ENCODE data around the gene CCDC40. TPM values are rescaled to one million over a fixed set of nuclear protein-coding genes. Genes with fewer than 3 reads are reported as not detected.
A peak's percentile ranks its signal among the peaks of the same experiment; 100 is the strongest.

CCDC40 gene
- total RNA-seq, 2 donors from 2014 or later = 21.7 to 38.9 TPM

DNA sequence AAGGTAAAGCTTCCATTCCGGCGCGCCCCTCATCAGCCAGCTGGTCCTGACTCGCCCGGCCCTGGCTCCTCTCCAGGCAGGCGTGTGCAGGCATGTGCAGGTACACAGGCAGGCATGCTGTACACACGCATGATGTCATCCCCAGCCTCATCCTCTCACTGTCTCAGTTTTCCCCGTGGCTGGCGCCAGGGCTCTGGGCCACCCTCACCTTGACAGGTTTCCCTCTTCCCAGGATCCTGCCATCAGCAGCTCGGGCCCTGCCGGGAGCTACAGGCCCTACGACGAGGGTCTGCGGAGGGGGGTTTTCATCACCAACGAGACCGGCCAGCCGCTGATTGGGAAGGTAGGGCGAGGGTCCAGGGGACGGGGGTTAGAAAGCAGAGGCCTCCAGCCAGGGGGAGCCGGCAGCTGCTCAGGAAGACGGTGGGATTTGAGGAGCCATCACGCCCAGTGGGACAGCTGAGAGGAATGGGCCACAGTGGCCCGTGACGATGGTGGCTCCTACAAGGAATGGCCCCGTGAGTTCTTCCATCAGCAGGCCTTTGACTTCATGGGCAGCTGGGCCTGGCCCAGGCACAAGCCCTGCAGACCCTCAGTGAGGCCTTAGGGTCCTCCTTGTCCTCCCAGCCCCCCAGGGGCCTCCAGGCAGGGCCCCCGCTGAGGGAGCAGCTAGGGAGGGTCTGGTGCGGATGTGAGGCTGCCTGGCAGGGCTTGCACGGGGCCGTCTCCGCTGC lies 73.4 kb downstream of the CCDC40 start:
- Histone ChIP-seq H3K4me3 (ENCODE audit: low read length) (no peak overlapping the region), H3K9ac (ENCODE audit: extremely low read depth, low read length, poor library complexity, severe bottlenecking) (no peak overlapping the region), H3K9me3 (ENCODE audit: control insufficient read depth, low read length) (peaks cover 6% of the 10 kb centered on the region), H3K27ac (ENCODE audit: low read depth, low read length) (no peak overlapping the region), H3K27me3 (ENCODE audit: control insufficient read depth, insufficient read depth, low read length, poor library complexity, severe bottlenecking) (no peaks in the 10 kb centered on the region), H3K36me3 (ENCODE audit: control insufficient read depth, insufficient read depth, low read length) (peaks cover 6% of the 10 kb centered on the region), H3K4me1 (ENCODE audit: control insufficient read depth, insufficient read depth, low read length) (no peaks in the 10 kb centered on the region)
- Mint-ChIP-seq H3K9me3 (peaks cover 8% of the 10 kb centered on the region), H3K4me1 (peaks cover 9% of the 10 kb centered on the region), H3K27me3 (ENCODE audit: insufficient read depth) (no peaks in the 10 kb centered on the region), H3K4me3 (no peak overlapping the region), H3K27ac (no peak overlapping the region), H3K36me3 (ENCODE audit: low read depth) (peaks cover 11% of the 10 kb centered on the region)
- 92 to 95% methylated on average over 27 to 30 of the region's 30 CpGs for WGBS, 2 experiments (ENCODE audit: insufficient coverage in 1 of 2, insufficient read length in 1 of 2)
- no peak for DNase-seq
- TF ChIP-seq, protein P1, sequence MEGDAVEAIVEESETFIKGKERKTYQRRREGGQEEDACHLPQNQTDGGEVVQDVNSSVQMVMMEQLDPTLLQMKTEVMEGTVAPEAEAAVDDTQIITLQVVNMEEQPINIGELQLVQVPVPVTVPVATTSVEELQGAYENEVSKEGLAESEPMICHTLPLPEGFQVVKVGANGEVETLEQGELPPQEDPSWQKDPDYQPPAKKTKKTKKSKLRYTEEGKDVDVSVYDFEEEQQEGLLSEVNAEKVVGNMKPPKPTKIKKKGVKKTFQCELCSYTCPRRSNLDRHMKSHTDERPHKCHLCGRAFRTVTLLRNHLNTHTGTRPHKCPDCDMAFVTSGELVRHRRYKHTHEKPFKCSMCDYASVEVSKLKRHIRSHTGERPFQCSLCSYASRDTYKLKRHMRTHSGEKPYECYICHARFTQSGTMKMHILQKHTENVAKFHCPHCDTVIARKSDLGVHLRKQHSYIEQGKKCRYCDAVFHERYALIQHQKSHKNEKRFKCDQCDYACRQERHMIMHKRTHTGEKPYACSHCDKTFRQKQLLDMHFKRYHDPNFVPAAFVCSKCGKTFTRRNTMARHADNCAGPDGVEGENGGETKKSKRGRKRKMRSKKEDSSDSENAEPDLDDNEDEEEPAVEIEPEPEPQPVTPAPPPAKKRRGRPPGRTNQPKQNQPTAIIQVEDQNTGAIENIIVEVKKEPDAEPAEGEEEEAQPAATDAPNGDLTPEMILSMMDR (conservative IDR thresholded peaks at IDR 0.05) = no peak

DNA sequence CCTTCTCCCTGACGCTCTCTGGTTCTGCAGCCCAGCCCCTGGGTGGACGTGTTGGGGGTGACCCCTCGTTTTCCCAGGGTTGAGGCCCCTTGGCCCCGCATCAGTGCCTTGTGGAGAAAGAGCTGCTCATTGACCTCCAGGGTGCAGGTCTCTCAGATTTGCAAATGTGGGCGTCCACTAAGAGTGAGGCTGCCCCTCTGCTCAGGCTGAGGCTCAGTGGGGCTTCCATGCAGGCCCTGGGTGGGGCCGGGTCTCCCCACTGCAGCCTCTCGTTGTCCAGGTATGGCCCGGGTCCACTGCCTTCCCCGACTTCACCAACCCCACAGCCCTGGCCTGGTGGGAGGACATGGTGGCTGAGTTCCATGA lies 74.0 kb downstream of the CCDC40 start:
- peaks cover 12% of the 10 kb centered on the region for H3K9me3 Mint-ChIP-seq
- Histone ChIP-seq H3K36me3 (ENCODE audit: control insufficient read depth, insufficient read depth, low read length) (peaks cover 6% of the 10 kb centered on the region), H3K4me1 (ENCODE audit: control insufficient read depth, insufficient read depth, low read length) (no peaks in the 10 kb centered on the region), H3K9ac (ENCODE audit: extremely low read depth, low read length, poor library complexity, severe bottlenecking) (no peak overlapping the region), H3K4me3 (ENCODE audit: low read length) (no peak overlapping the region), H3K27ac (ENCODE audit: low read depth, low read length) (no peak overlapping the region), H3K9me3 (ENCODE audit: control insufficient read depth, low read length) (peaks cover 12% of the 10 kb centered on the region), H3K27me3 (ENCODE audit: control insufficient read depth, insufficient read depth, low read length, poor library complexity, severe bottlenecking) (no peaks in the 10 kb centered on the region)
- WGBS, 2 experiments (ENCODE audit: insufficient coverage in 1 of 2, insufficient read length in 1 of 2) = 72 to 80% methylated on average over 6 to 9 of the region's 9 CpGs
- H3K27me3 Mint-ChIP-seq (ENCODE audit: insufficient read depth) = no peaks in the 10 kb centered on the region
- peaks cover 9% of the 10 kb centered on the region for H3K4me1 Mint-ChIP-seq
- no peak for DNase-seq
- peaks cover 14% of the 10 kb centered on the region for H3K36me3 Mint-ChIP-seq (ENCODE audit: low read depth)
- H3K27ac Mint-ChIP-seq = no peak overlapping the region
- TF ChIP-seq, protein P1 (conservative IDR thresholded peaks at IDR 0.05) = no peak
- no peak overlapping the region for H3K4me3 Mint-ChIP-seq

DNA sequence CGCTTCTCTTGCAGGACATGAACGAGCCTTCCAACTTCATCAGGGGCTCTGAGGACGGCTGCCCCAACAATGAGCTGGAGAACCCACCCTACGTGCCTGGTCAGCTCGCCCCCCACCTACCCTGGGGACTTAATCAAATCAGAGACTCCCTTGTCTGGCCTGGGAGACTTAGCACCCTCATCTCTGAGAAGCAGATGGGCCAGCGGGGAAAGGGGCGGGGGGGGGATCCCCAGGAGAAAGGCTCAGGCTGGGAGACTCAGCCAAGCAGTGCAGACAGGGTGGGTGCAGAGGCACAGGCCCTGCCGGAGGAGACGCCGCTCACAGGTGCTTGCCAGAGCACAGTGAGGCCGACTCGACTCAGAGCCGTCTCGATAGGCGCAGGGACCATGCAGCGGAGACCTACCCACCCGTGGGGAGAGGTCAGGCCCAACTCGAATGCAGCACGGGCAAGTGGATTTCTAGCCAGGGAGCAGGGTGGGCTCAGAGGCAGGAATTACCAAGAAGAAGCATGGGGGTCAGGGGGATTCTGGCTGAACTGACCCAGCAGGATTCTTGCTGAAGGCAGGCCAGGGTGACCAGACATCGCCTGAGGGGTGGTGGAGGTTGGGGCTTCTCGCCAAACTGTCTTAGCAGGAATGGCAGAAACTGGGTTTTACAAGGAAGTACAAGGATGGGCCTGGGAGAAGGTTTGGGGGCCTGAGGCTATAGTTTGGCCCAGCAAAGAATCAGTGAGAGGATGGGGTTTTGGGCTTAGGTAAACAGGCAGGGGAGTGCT lies 74.7 kb downstream of the CCDC40 start:
- H3K27me3 Mint-ChIP-seq (ENCODE audit: insufficient read depth) = no peaks in the 10 kb centered on the region
- Histone ChIP-seq H3K27me3 (ENCODE audit: control insufficient read depth, insufficient read depth, low read length, poor library complexity, severe bottlenecking) (no peaks in the 10 kb centered on the region), H3K9ac (ENCODE audit: extremely low read depth, low read length, poor library complexity, severe bottlenecking) (no peak overlapping the region), H3K27ac (ENCODE audit: low read depth, low read length) (no peak overlapping the region), H3K9me3 (ENCODE audit: control insufficient read depth, low read length) (peaks cover 16% of the 10 kb centered on the region), H3K36me3 (ENCODE audit: control insufficient read depth, insufficient read depth, low read length) (peaks cover 6% of the 10 kb centered on the region), H3K4me3 (ENCODE audit: low read length) (no peak overlapping the region), H3K4me1 (ENCODE audit: control insufficient read depth, insufficient read depth, low read length) (no peaks in the 10 kb centered on the region)
- H3K36me3 Mint-ChIP-seq (ENCODE audit: low read depth) = peaks cover 19% of the 10 kb centered on the region
- H3K4me3 Mint-ChIP-seq = no peak overlapping the region
- WGBS, 2 experiments (ENCODE audit: insufficient coverage in 1 of 2, insufficient read length in 1 of 2) = 91 to 92% methylated on average over 9 to 21 of the region's 21 CpGs
- H3K9me3 Mint-ChIP-seq = peaks cover 15% of the 10 kb centered on the region
- H3K4me1 Mint-ChIP-seq = peaks cover 9% of the 10 kb centered on the region
- H3K27ac Mint-ChIP-seq = no peak overlapping the region
- TF ChIP-seq, protein P1 (conservative IDR thresholded peaks at IDR 0.05) = no peak
- peak; percentile 49 for DNase-seq

All from endodermal cell (in vitro differentiated cells).